GM12892 (cell line): Measurements from ENCODE around the gene DELE1.

ENCODE experiments used
- POLR2A ChIP-seq: IDR thresholded peaks from 2 replicates; pipeline ENCODE4 v1.6.1; 2011; ENCODE audit warnings: low read depth, low read length, control low read depth
- POLR2AphosphoS5 ChIP-seq: IDR thresholded peaks from 2 replicates; pipeline ENCODE4 v1.6.1; 2011; ENCODE audit warnings: low read depth, low read length, control low read depth
- TAF1 ChIP-seq: IDR thresholded peaks from 2 replicates; pipeline ENCODE4 v1.6.1; 2011; ENCODE audit warnings: low read depth, mild to moderate bottlenecking, control low read depth, low read length, borderline replicate concordance

DNA sequence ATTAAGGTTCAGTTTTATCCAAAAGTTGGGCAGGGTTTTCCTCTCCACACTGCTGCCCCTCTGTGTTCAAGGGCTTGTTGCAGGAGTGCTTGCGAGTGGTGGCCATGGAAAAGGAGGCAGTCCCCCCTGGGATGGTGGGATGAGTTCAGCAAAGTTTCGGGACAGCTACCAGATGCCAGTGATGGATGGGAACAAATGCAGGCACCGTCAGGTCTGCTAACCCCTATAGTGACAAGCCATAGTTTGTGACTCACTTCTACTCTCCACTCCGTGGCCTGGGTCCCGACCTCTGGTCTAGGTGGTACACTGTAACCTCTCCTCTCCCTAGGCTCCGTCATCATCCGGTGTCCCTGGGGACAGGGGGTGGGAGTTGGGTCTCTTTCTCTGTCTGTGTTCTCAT is 41.4 kb downstream of the DELE1 start:
- TF ChIP-seq POLR2A (no peak), POLR2AphosphoS5 (no peak), TAF1 (no peak)
